Neutrophil (primary cell): Measurements from ENCODE around the gene UNC80.

ENCODE experiments used
- H3K27ac ChIP-seq: fragments of 200-600 bp; sonication (generic); 2 replicates; pipeline ENCODE4 v1.5.1; 2016; ENCODE audit warnings: mild to moderate bottlenecking, moderate library complexity
- H3K27me3 ChIP-seq: fragments of 200-600 bp; sonication (generic); 2 replicates; pipeline ENCODE4 v1.6.0; 2016; ENCODE audit warnings: mild to moderate bottlenecking
- H3K36me3 ChIP-seq: fragments of 200-600 bp; sonication (generic); 2 replicates; pipeline ENCODE4 v1.5.1; 2017
- H3K4me1 ChIP-seq, 2 experiments: fragments of 200-600 bp in 1 of 2; sonication (generic) in 1 of 2; 1 replicate in 1 of 2; 2 replicates in 1 of 2; pipeline versions ENCODE4 v1.5.1 to v1.6.1; 2013 to 2016; ENCODE audit warnings: low read depth in 1 of 2, low read length in 1 of 2, mild to moderate bottlenecking in 1 of 2, moderate library complexity in 1 of 2; ENCODE audit not compliant: control insufficient read depth in 1 of 2, insufficient read depth in 1 of 2
- H3K4me3 ChIP-seq, 2 experiments: fragments of 200-600 bp in 1 of 2; sonication (generic) in 1 of 2; 1 replicate in 1 of 2; 2 replicates in 1 of 2; pipeline ENCODE4 v1.5.1; 2013 to 2016; ENCODE audit warnings: low read depth in 1 of 2, low read length in 1 of 2, mild to moderate bottlenecking in 1 of 2, moderate library complexity in 1 of 2
- H3K9me3 ChIP-seq: fragments of 200-600 bp; sonication (generic); 2 replicates; pipeline ENCODE4 v1.5.1; 2016
- TF ChIP-seq, protein P1 (sequence below): fragments of 200-600 bp; sonication (generic); IDR thresholded peaks from 2 replicates; pipeline ENCODE4 v1.5.1; 2016; ENCODE audit warnings: antibody characterized with exemption

Gene UNC80

GRCh38 chr2:209908511-209908910 lies 136.9 kb downstream of the UNC80 start:
- no peak overlapping the region for H3K27ac ChIP-seq
- no peaks in the 10 kb centered on the region for H3K27me3 ChIP-seq
- H3K4me3 ChIP-seq, result no peak overlapping the region
- H3K4me1 ChIP-seq, result no peaks in the 10 kb centered on the region
- H3K9me3 ChIP-seq, result no peaks in the 10 kb centered on the region
- no peaks in the 10 kb centered on the region for H3K36me3 ChIP-seq
- TF ChIP-seq, protein P1, sequence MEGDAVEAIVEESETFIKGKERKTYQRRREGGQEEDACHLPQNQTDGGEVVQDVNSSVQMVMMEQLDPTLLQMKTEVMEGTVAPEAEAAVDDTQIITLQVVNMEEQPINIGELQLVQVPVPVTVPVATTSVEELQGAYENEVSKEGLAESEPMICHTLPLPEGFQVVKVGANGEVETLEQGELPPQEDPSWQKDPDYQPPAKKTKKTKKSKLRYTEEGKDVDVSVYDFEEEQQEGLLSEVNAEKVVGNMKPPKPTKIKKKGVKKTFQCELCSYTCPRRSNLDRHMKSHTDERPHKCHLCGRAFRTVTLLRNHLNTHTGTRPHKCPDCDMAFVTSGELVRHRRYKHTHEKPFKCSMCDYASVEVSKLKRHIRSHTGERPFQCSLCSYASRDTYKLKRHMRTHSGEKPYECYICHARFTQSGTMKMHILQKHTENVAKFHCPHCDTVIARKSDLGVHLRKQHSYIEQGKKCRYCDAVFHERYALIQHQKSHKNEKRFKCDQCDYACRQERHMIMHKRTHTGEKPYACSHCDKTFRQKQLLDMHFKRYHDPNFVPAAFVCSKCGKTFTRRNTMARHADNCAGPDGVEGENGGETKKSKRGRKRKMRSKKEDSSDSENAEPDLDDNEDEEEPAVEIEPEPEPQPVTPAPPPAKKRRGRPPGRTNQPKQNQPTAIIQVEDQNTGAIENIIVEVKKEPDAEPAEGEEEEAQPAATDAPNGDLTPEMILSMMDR, result no peak

GRCh38 chr2:209911486-209911885 lies 139.9 kb downstream of the UNC80 start:
- Histone ChIP-seq H3K36me3 (no peaks in the 10 kb centered on the region), H3K4me3 (no peak overlapping the region), H3K27me3 (no peaks in the 10 kb centered on the region), H3K9me3 (no peaks in the 10 kb centered on the region), H3K4me1 (no peaks in the 10 kb centered on the region), H3K27ac (no peak overlapping the region)
- TF ChIP-seq, protein P1, result no peak

DNA sequence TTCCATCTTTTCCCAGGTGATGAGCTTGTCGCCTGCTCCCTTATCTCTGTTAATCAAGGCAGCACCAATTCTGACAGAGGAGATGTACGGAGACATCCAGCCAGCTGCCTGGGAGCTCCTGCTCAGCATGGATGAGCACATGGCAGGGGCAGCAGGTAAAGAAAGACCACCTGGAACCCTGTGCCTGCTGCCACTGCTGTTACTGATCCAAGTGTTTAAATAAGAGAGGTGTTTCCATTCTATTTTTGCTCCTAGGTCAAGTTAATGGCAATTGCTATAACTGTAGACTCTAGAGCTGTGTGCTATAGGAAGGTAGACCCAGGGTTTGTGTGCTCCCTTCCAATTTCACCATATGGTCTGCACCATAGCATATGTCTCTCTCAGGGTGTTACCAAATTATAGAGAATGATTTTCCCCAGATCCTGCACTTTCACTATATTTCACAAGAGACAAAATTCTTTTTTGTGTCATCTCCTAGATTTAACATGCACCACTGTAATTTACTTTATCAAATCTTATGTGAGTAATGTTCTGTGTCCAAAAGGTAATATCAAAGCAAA lies 142.2 kb downstream of the UNC80 start:
- Histone ChIP-seq H3K27ac (no peak overlapping the region), H3K9me3 (no peaks in the 10 kb centered on the region), H3K4me3 (no peak overlapping the region), H3K36me3 (no peaks in the 10 kb centered on the region), H3K27me3 (no peaks in the 10 kb centered on the region), H3K4me1 (no peaks in the 10 kb centered on the region)
- TF ChIP-seq, protein P1, result no peak

DNA sequence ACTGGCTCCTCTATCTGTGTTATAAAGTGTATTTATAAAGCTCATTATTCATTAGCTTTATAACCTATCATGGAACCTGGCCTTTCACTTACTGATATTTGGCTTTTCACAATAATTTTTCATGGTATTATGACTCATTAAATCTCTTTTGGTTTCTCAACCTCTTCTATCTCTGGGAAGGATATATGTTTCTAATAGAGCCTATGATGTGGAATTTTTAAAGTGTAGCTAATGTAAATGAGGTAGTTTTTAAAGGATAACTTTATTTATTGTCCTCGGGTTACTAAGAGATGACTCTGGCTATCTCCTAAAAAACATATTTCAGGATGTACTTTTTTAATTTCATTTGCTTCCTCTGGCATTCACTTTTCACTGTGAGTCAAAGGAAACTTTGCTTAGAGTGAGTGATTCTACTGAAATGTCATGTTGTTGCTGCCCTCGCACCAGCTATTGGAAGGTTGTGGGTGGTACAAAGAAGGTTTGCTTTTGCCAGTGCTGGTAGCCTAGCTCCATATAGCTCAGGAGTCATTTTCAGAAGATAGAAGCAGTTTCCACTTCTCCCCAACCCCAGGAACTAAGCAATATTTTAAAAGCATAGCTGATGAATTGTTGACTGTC lies 145.6 kb downstream of the UNC80 start:
- Histone ChIP-seq H3K27me3 (no peaks in the 10 kb centered on the region), H3K36me3 (no peaks in the 10 kb centered on the region), H3K9me3 (no peaks in the 10 kb centered on the region), H3K4me1 (no peaks in the 10 kb centered on the region), H3K27ac (no peak overlapping the region), H3K4me3 (no peak overlapping the region)
- TF ChIP-seq, protein P1, result no peak

GRCh38 chr2:209918251-209918650 lies 146.6 kb downstream of the UNC80 start:
- H3K27me3 ChIP-seq, result peaks cover under 1% of the 10 kb centered on the region
- no peaks in the 10 kb centered on the region for H3K4me1 ChIP-seq
- H3K9me3 ChIP-seq, result no peaks in the 10 kb centered on the region
- no peak overlapping the region for H3K27ac ChIP-seq
- H3K4me3 ChIP-seq, result no peak overlapping the region
- TF ChIP-seq, protein P1, result no peak
- no peaks in the 10 kb centered on the region for H3K36me3 ChIP-seq
